Endothelial cell of umbilical vein (primary cell): ENCODE measurements around the gene CDKN2AIP. TPM values are rescaled to one million over a fixed set of nuclear protein-coding genes. Genes with fewer than 3 reads are reported as not detected.
"Not testable (repeated sequence)": the region's sequence is repeated elsewhere in the genome, so short reads cannot be mapped to it uniquely, and the experiment has no call there.

ENCODE experiments used
- BruUV-seq: library from RNA; stranded (reverse); fragments of 400-500 nt; replicated peaks from 2 replicates; lab custom pipeline; 2021; lab: Mats Ljungman, UMichigan
- CTCF ChIA-PET: fragments of 300-600, 350-600 bp; sonication (Branson Sonifier 250); formaldehyde crosslinking; loops from one replicate; lab custom pipeline; 2021; ENCODE audit warnings: antibody characterized with exemption, inconsistent platforms; lab: Charles Lee
- POLR2A ChIA-PET: fragments of 300-600, 350-600 bp; sonication (Branson Sonifier 250); formaldehyde crosslinking; loops from one replicate; lab custom pipeline; 2021; ENCODE audit warnings: antibody characterized with exemption, inconsistent platforms; lab: Charles Lee
- DNase-seq: peaks from one replicate; pipeline ENCODE4 v3.0.0-alpha.2; 2011; ENCODE audit warnings: low read depth, low spot score
- FAIRE-seq: peaks from 2 replicates; lab custom pipeline; 2011; peaks lifted over from hg19 to GRCh38; lab: Jason Lieb, UNC
- H2AFZ ChIP-seq: 2 replicates; pipeline ENCODE4 v1.6.0; 2012; ENCODE audit warnings: low read depth, low read length, control low read depth, inconsistent platforms
- H3K27ac ChIP-seq: 2 replicates; pipeline ENCODE4 v1.5.1; 2011; ENCODE audit warnings: low read depth, mild to moderate bottlenecking, control low read depth, low read length, moderate library complexity; ENCODE audit not compliant: insufficient read depth
- H3K27me3 ChIP-seq, 2 experiments: 2 replicates each; pipeline versions ENCODE4 v1.6.0 to v1.6.1; 2011; ENCODE audit warnings: low read length in 2 of 2, mixed read lengths in 1 of 2; ENCODE audit not compliant: control insufficient read depth in 2 of 2, insufficient read depth in 2 of 2
- H3K36me3 ChIP-seq, 2 experiments: 2 replicates in 1 of 2; 3 replicates in 1 of 2; pipeline ENCODE4 v1.5.1; 2011; ENCODE audit warnings: low read length in 2 of 2, mild to moderate bottlenecking in 1 of 2, moderate library complexity in 1 of 2; ENCODE audit not compliant: control insufficient read depth in 2 of 2, insufficient read depth in 2 of 2; ENCODE audit errors: extremely low read depth in 1 of 2
- H3K4me1 ChIP-seq: 3 replicates; pipeline ENCODE4 v1.5.1; 2011; ENCODE audit warnings: mild to moderate bottlenecking, low read length; ENCODE audit not compliant: control insufficient read depth, insufficient read depth; ENCODE audit errors: extremely low read depth
- H3K4me2 ChIP-seq: 2 replicates; pipeline ENCODE4 v1.6.1; 2011; ENCODE audit warnings: low read length, control low read depth, mixed read lengths; ENCODE audit not compliant: insufficient read depth
- H3K4me3 ChIP-seq, 3 experiments: fragments of 200-600 bp in 1 of 3; sonication (generic), shearing (Covaris generic) in 1 of 3; replicated peaks in 1 of 3; 2 replicates each; pipeline ENCODE4 v1.5.1; 2011 to 2016; ENCODE audit warnings: control low read depth in 3 of 3, low read length in 3 of 3, mild to moderate bottlenecking in 2 of 3, inconsistent platforms in 1 of 3, low read depth in 1 of 3, moderate library complexity in 1 of 3; ENCODE audit not compliant: insufficient read depth in 1 of 3
- H3K79me2 ChIP-seq: 2 replicates; pipeline ENCODE4 v1.6.0; 2012; ENCODE audit warnings: low read length, inconsistent platforms; ENCODE audit not compliant: control insufficient read depth, insufficient read depth
- H3K9ac ChIP-seq: replicated peaks from 2 replicates; pipeline ENCODE3; 2011; ENCODE audit warnings: low read length, control low read depth; ENCODE audit not compliant: insufficient read depth; ENCODE audit errors: extremely low read depth
- H3K9me1 ChIP-seq: replicated peaks from 3 replicates; pipeline ENCODE4 v1.6.0; 2011; ENCODE audit warnings: mild to moderate bottlenecking, low read length; ENCODE audit not compliant: control insufficient read depth, insufficient read depth; ENCODE audit errors: extremely low read depth
- H3K9me3 ChIP-seq: replicated peaks from 2 replicates; pipeline ENCODE4 v1.5.1; 2012; ENCODE audit warnings: low read length, inconsistent platforms; ENCODE audit not compliant: control insufficient read depth, insufficient read depth
- H4K20me1 ChIP-seq: replicated peaks from 2 replicates; pipeline ENCODE3; 2011; ENCODE audit warnings: mild to moderate bottlenecking, low read length; ENCODE audit not compliant: control insufficient read depth, insufficient read depth; ENCODE audit errors: extremely low read depth
- CTCF ChIP-seq, 2 donors: IDR thresholded peaks; 1 replicate in 1 of 2; 2 replicates in 1 of 2; pipeline ENCODE4 v1.5.1; 2011; ENCODE audit warnings: low read length in 2 of 2, mild to moderate bottlenecking in 2 of 2, moderate library complexity in 2 of 2, control low read depth in 1 of 2, inconsistent platforms in 1 of 2, low read depth in 1 of 2; ENCODE audit not compliant: insufficient read depth in 1 of 2; ENCODE audit errors: extremely low read depth in 1 of 2
- EZH2 ChIP-seq: IDR thresholded peaks from 2 replicates; pipeline ENCODE4 v1.6.1; 2012; ENCODE audit warnings: borderline replicate concordance, low read depth, mild to moderate bottlenecking, moderate library complexity, low read length, inconsistent platforms; ENCODE audit not compliant: severe bottlenecking
- FOS ChIP-seq: IDR thresholded peaks from 2 replicates; pipeline ENCODE4 v1.6.1; 2011; ENCODE audit warnings: mild to moderate bottlenecking, low read length, moderate library complexity, borderline replicate concordance; ENCODE audit not compliant: insufficient read depth
- GATA2 ChIP-seq: IDR thresholded peaks from 2 replicates; pipeline ENCODE4 v1.7.0; 2011; ENCODE audit warnings: low read depth, mild to moderate bottlenecking, moderate library complexity, mixed read lengths, low read length; ENCODE audit not compliant: insufficient read length, insufficient read depth
- JUN ChIP-seq: IDR thresholded peaks from 2 replicates; pipeline ENCODE4 v1.6.1; 2011; ENCODE audit warnings: borderline replicate concordance, low read depth; ENCODE audit not compliant: insufficient read length, insufficient read depth
- MAX ChIP-seq: IDR thresholded peaks from 2 replicates; pipeline ENCODE4 v1.6.1; 2011; ENCODE audit not compliant: insufficient read depth, insufficient read length
- MYC ChIP-seq: IDR thresholded peaks from one replicate; pipeline ENCODE4 v1.6.1; 2011; ENCODE audit warnings: mild to moderate bottlenecking, low read depth, low read length
- POLR2A ChIP-seq: IDR thresholded peaks from 2 replicates; pipeline ENCODE4 v1.6.1; 2012; ENCODE audit warnings: low read depth, mild to moderate bottlenecking, control low read depth, low read length
- POLR2AphosphoS5 ChIP-seq: IDR thresholded peaks from 2 replicates; pipeline ENCODE4 v1.6.1; 2012; ENCODE audit warnings: low read depth, mild to moderate bottlenecking, control low read depth, low read length, moderate library complexity; ENCODE audit not compliant: insufficient read depth
- dilution Hi-C: fragments of 300-500 bp; cut with MboI; formaldehyde crosslinking; loops from one replicate; pipeline ENCODE4 v1.15.0; 2019; ENCODE audit warnings: low sequenced_read_pairs; ENCODE audit not compliant: extremely low pct_ligation_motif_present
- intact Hi-C: fragments of 100-400 bp; cut with micrococcal nuclease; formaldehyde crosslinking; loops from one replicate; pipeline ENCODE4 v1.10.0; 2022
- polyA plus RNA-seq, 4 experiments: library from polyadenylated mRNA; depleted of rRNA in 3 of 4; stranded (reverse) in 3 of 4; unstranded in 1 of 4; fragments of >200 nt; gene quantifications; 2 replicates each; pipeline versions ENCODE4 v1.2.1 to v1.2.3, GENCODE V29; 2011 to 2012; ENCODE audit warnings: missing spikeins in 1 of 4
- total RNA-seq: library from RNA; stranded (reverse); gene quantifications from 2 replicates; pipeline ENCODE4 v1.2.3, GENCODE V29; 2021

CDKN2AIP gene
- total and polyA plus RNA-seq, 2 donors (not counting 3 experiments of a cell fraction or from before 2014, with no cell fraction given), result 5.1 to 12.8 TPM

GRCh38 chr4:183431614-183432013 lies 12.8 kb upstream of the CDKN2AIP start:
- no peaks in the 10 kb centered on the region for H3K9me3 ChIP-seq
- H3K9me1 ChIP-seq, result no peaks in the 10 kb centered on the region
- no peaks in the 10 kb centered on the region for H4K20me1 ChIP-seq
- H3K27ac ChIP-seq, result no peak overlapping the region
- H3K9ac ChIP-seq, result no peak overlapping the region
- H3K36me3 ChIP-seq, result no peaks in the 10 kb centered on the region
- DNase-seq (no peak), FAIRE-seq (no peak)
- no peaks in the 10 kb centered on the region for H3K27me3 ChIP-seq
- no peak overlapping the region for H3K4me2 ChIP-seq
- H3K4me3 ChIP-seq, result no peak overlapping the region
- TF ChIP-seq MYC, result no peak
- no peak for TF ChIP-seq POLR2A
- TF ChIP-seq JUN, result no peak
- no peak for TF ChIP-seq CTCF (IDR thresholded peaks at IDR 0.05; ENCODE audit: extremely low read depth in 1 of 2, insufficient read depth in 1 of 2, low read depth in 1 of 2, low read length in 2 of 2)
- TF ChIP-seq FOS, result no peak
- TF ChIP-seq GATA2, result no peak
- TF ChIP-seq EZH2, result no peak
- no peak for TF ChIP-seq POLR2AphosphoS5
- TF ChIP-seq MAX, result no peak
- no peak overlapping the region for H2AFZ ChIP-seq
- ChIA-PET POLR2A (no interaction called here), CTCF (interaction anchor here (1.4 to 1.7 kb wide), 3 partner anchors 7 to 24 kb away, joined by 5 to 7 read pairs (median 6); partner anchors contain the start of gene CDKN2AIP)
- peaks cover 6% of the 10 kb centered on the region for H3K4me1 ChIP-seq
- dilution Hi-C loops, result no loop called here
- BruUV-seq, result no TSS peak
- H3K79me2 ChIP-seq, result no peaks in the 10 kb centered on the region
- intact Hi-C loops, result no loop called here

GRCh38 chr4:183433183-183433582 lies 11.3 kb upstream of the CDKN2AIP start:
- H3K27ac ChIP-seq, H3K9me3 ChIP-seq, H2AFZ ChIP-seq, FAIRE-seq, H3K9ac ChIP-seq, H3K79me2 ChIP-seq, H3K4me2 ChIP-seq, H3K27me3 ChIP-seq, DNase-seq, H4K20me1 ChIP-seq, BruUV-seq, intact Hi-C loops, H3K4me3 ChIP-seq, H3K36me3 ChIP-seq, dilution Hi-C loops, H3K9me1 ChIP-seq, CTCF ChIA-PET: not testable (repeated sequence)
- POLR2A ChIA-PET, result interaction anchor here (1.4 kb wide), 1 partner anchor 11 kb away, joined by 3 read pairs; no protein-coding TSS in a partner anchor
- H3K4me1 ChIP-seq, result peaks cover 10% of the 10 kb centered on the region
